Measurements from ENCODE around the gene ARHGAP21. TPM values are rescaled to one million over a fixed set of nuclear protein-coding genes. Genes with fewer than 3 reads are reported as not detected.

Gene ARHGAP21
- total and polyA plus RNA-seq, 3 experiments from 2014 or later = 3.4 to 33.7 (median 30.9) TPM

GRCh38 chr10:24694086-24694485 lies 29.6 kb downstream of the ARHGAP21 start:
- no peaks in the 10 kb centered on the region for H3K9me3 Mint-ChIP-seq
- CTCF ChIA-PET = no interaction called here
- Histone ChIP-seq H3K4me3 (ENCODE audit: low read length) (no peak overlapping the region), H3K27ac (ENCODE audit: low read depth, low read length) (no peak overlapping the region), H3K4me1 (ENCODE audit: insufficient read depth, low read length) (no peaks in the 10 kb centered on the region), H3K36me3 (ENCODE audit: insufficient read depth, low read length) (no peaks in the 10 kb centered on the region), H3K27me3 (ENCODE audit: insufficient read depth, low read length, poor library complexity, severe bottlenecking) (no peaks in the 10 kb centered on the region), H3K9me3 (ENCODE audit: low read length) (no peaks in the 10 kb centered on the region)
- no peak for DNase-seq
- peaks cover 0 to 2% (median 1%) of the 10 kb centered on the region in 3 donors for H3K4me1 Mint-ChIP-seq
- POLR2A ChIA-PET = no interaction called here
- no peak overlapping the region for H3K27ac Mint-ChIP-seq
- H3K4me3 Mint-ChIP-seq = no peak overlapping the region
- H3K27me3 Mint-ChIP-seq = no peaks in the 10 kb centered on the region
- no peaks in the 10 kb centered on the region for H3K36me3 Mint-ChIP-seq

- Histone ChIP-seq H3K4me1 (ENCODE audit: insufficient read depth, low read length) (no peaks in the 10 kb centered on the region), H3K27ac (ENCODE audit: low read depth, low read length) (no peak overlapping the region), H3K36me3 (ENCODE audit: insufficient read depth, low read length) (no peaks in the 10 kb centered on the region), H3K9me3 (ENCODE audit: low read length) (no peaks in the 10 kb centered on the region), H3K4me3 (ENCODE audit: low read length) (no peak overlapping the region), H3K27me3 (ENCODE audit: insufficient read depth, low read length, poor library complexity, severe bottlenecking) (no peaks in the 10 kb centered on the region)
- H3K4me1 Mint-ChIP-seq = peaks cover 2 to 12% (median 3%) of the 10 kb centered on the region in 3 donors
- no peak for DNase-seq
- H3K27ac Mint-ChIP-seq = no peak overlapping the region
- H3K4me3 Mint-ChIP-seq = no peak overlapping the region
- POLR2A ChIA-PET = no interaction called here
- CTCF ChIA-PET = no interaction called here
- H3K27me3 Mint-ChIP-seq = no peaks in the 10 kb centered on the region
- no peaks in the 10 kb centered on the region for H3K9me3 Mint-ChIP-seq
- peaks cover 0 to 6% (median 0%) of the 10 kb centered on the region in 3 donors for H3K36me3 Mint-ChIP-seq
These were observed 32.6 kb downstream of the ARHGAP21 start for GRCh38 chr10:24690961-24691512.

- ChIA-PET CTCF (no interaction called here), POLR2A (no interaction called here)
- H3K4me1 Mint-ChIP-seq = peaks cover 2 to 12% (median 3%) of the 10 kb centered on the region in 3 donors
- H3K27me3 Mint-ChIP-seq = no peaks in the 10 kb centered on the region
- H3K27ac Mint-ChIP-seq = no peak overlapping the region
- no peak for DNase-seq
- no peaks in the 10 kb centered on the region for H3K9me3 ChIP-seq (ENCODE audit: low read length)
- no peak overlapping the region for H3K27ac ChIP-seq (ENCODE audit: low read depth, low read length)
- H3K36me3 ChIP-seq (ENCODE audit: insufficient read depth, low read length) = no peaks in the 10 kb centered on the region
- no peaks in the 10 kb centered on the region for H3K4me1 ChIP-seq (ENCODE audit: insufficient read depth, low read length)
- H3K9me3 Mint-ChIP-seq = no peaks in the 10 kb centered on the region
- H3K27me3 ChIP-seq (ENCODE audit: insufficient read depth, low read length, poor library complexity, severe bottlenecking) = no peaks in the 10 kb centered on the region
- no peak overlapping the region for H3K4me3 ChIP-seq (ENCODE audit: low read length)
- peaks cover 0 to 8% (median 0%) of the 10 kb centered on the region in 3 donors for H3K36me3 Mint-ChIP-seq
- no peak overlapping the region for H3K4me3 Mint-ChIP-seq
These were observed 37.6 kb downstream of the ARHGAP21 start for GRCh38 chr10:24685958-24686540.

- peaks cover 0 to 5% (median 0%) of the 10 kb centered on the region in 5 donors for H3K9me3 Mint-ChIP-seq
- Histone ChIP-seq H3K27me3 (ENCODE audit: insufficient read depth, low read length, poor library complexity, severe bottlenecking) (no peaks in the 10 kb centered on the region), H3K27ac (ENCODE audit: low read depth, low read length) (no peak overlapping the region), H3K9me3 (ENCODE audit: low read length) (no peaks in the 10 kb centered on the region), H3K4me1 (ENCODE audit: insufficient read depth, low read length) (no peaks in the 10 kb centered on the region), H3K36me3 (ENCODE audit: insufficient read depth, low read length) (no peaks in the 10 kb centered on the region), H3K4me3 (ENCODE audit: low read length) (no peak overlapping the region)
- ChIA-PET POLR2A (no interaction called here), CTCF (no interaction called here)
- H3K27me3 Mint-ChIP-seq = no peaks in the 10 kb centered on the region
- peaks cover 0 to 8% (median 2%) of the 10 kb centered on the region in 3 donors for H3K4me1 Mint-ChIP-seq
- H3K27ac Mint-ChIP-seq = no peak overlapping the region
- peaks cover 0 to 9% (median 0%) of the 10 kb centered on the region in 3 donors for H3K36me3 Mint-ChIP-seq
- no peak for DNase-seq
- no peak overlapping the region for H3K4me3 Mint-ChIP-seq
These were observed 40.1 kb downstream of the ARHGAP21 start for GRCh38 chr10:24683554-24683953.

GRCh38 chr10:24681572-24682088 lies 42.1 kb downstream of the ARHGAP21 start:
- no peak for DNase-seq
- Histone ChIP-seq H3K9me3 (ENCODE audit: low read length) (no peaks in the 10 kb centered on the region), H3K4me1 (ENCODE audit: insufficient read depth, low read length) (no peaks in the 10 kb centered on the region), H3K4me3 (ENCODE audit: low read length) (no peak overlapping the region), H3K36me3 (ENCODE audit: insufficient read depth, low read length) (no peaks in the 10 kb centered on the region), H3K27me3 (ENCODE audit: insufficient read depth, low read length, poor library complexity, severe bottlenecking) (no peaks in the 10 kb centered on the region), H3K27ac (ENCODE audit: low read depth, low read length) (peak overlapping the region; percentile 32)
- no peaks in the 10 kb centered on the region for H3K4me1 Mint-ChIP-seq
- no peak overlapping the region for H3K4me3 Mint-ChIP-seq
- ChIA-PET CTCF (interaction anchor here (0.6 kb wide), 1 partner anchor 556 kb away, joined by 4 read pairs; no protein-coding TSS in a partner anchor), POLR2A (no interaction called here)
- H3K36me3 Mint-ChIP-seq = peaks cover 0 to 6% (median 0%) of the 10 kb centered on the region in 3 donors
- H3K27ac Mint-ChIP-seq = no peak overlapping the region
- peaks cover 0 to 6% (median 0%) of the 10 kb centered on the region in 5 donors for H3K9me3 Mint-ChIP-seq
- H3K27me3 Mint-ChIP-seq = peaks cover 0 to 2% of the 10 kb centered on the region in 2 donors

- Mint-ChIP-seq H3K27me3 (peaks cover 0 to 2% of the 10 kb centered on the region in 2 donors), H3K27ac (no peak overlapping the region), H3K4me1 (no peaks in the 10 kb centered on the region), H3K36me3 (peaks cover 0 to 4% (median 0%) of the 10 kb centered on the region in 3 donors), H3K9me3 (peaks cover 0 to 6% (median 0%) of the 10 kb centered on the region in 5 donors), H3K4me3 (no peak overlapping the region)
- no peaks in the 10 kb centered on the region for H3K9me3 ChIP-seq (ENCODE audit: low read length)
- ChIA-PET POLR2A (no interaction called here), CTCF (interaction anchor here (0.6 kb wide), 1 partner anchor 555 kb away, joined by 4 read pairs; no protein-coding TSS in a partner anchor)
- H3K27me3 ChIP-seq (ENCODE audit: insufficient read depth, low read length, poor library complexity, severe bottlenecking) = no peaks in the 10 kb centered on the region
- no peak overlapping the region for H3K4me3 ChIP-seq (ENCODE audit: low read length)
- no peaks in the 10 kb centered on the region for H3K36me3 ChIP-seq (ENCODE audit: insufficient read depth, low read length)
- H3K27ac ChIP-seq (ENCODE audit: low read depth, low read length) = peak overlapping the region; percentile 32
- H3K4me1 ChIP-seq (ENCODE audit: insufficient read depth, low read length) = no peaks in the 10 kb centered on the region
- no peak for DNase-seq
These were observed 42.8 kb downstream of the ARHGAP21 start for GRCh38 chr10:24680647-24681524.

- Mint-ChIP-seq H3K4me3 (no peak overlapping the region), H3K36me3 (peaks cover 0 to 2% (median 0%) of the 10 kb centered on the region in 3 donors), H3K27ac (no peak overlapping the region), H3K9me3 (peaks cover 0 to 6% (median 0%) of the 10 kb centered on the region in 5 donors), H3K27me3 (peaks cover 0 to 2% of the 10 kb centered on the region in 2 donors), H3K4me1 (no peaks in the 10 kb centered on the region)
- no peak overlapping the region for H3K27ac ChIP-seq (ENCODE audit: low read depth, low read length)
- no peaks in the 10 kb centered on the region for H3K4me1 ChIP-seq (ENCODE audit: insufficient read depth, low read length)
- no peak for DNase-seq
- ChIA-PET POLR2A (no interaction called here), CTCF (interaction anchor here (1.6 kb wide), 1 partner anchor 9 kb away, joined by 4 read pairs; no protein-coding TSS in a partner anchor)
- no peaks in the 10 kb centered on the region for H3K9me3 ChIP-seq (ENCODE audit: low read length)
- no peaks in the 10 kb centered on the region for H3K36me3 ChIP-seq (ENCODE audit: insufficient read depth, low read length)
- H3K4me3 ChIP-seq (ENCODE audit: low read length) = no peak overlapping the region
- H3K27me3 ChIP-seq (ENCODE audit: insufficient read depth, low read length, poor library complexity, severe bottlenecking) = no peaks in the 10 kb centered on the region
These were observed 44.9 kb downstream of the ARHGAP21 start for GRCh38 chr10:24678757-24679156.

Data from CD8-positive, alpha-beta memory T cell (primary cell).